NCI-H748 (cell line): ENCODE results near the gene NPY1R.

Source experiments
- DNase-seq: peaks from one replicate; lab custom pipeline; 2025; ENCODE audit not compliant: unreplicated experiment; lab: John Stamatoyannopoulos, UW

The NPY1R gene

GRCh38 chr4:163280703-163281519, 51.5 kb downstream of the NPY1R start:
- no peak for DNase-seq

- DNase-seq: no peak
These were observed 52.7 kb downstream of the NPY1R start for GRCh38 chr4:163279713-163280112.

GRCh38 chr4:163274861-163275260, 57.5 kb downstream of the NPY1R start:
- no peak for DNase-seq
